Endothelial cell of umbilical vein (primary cell): ENCODE measurements around the gene HSPB2. TPM values are rescaled to one million over a fixed set of nuclear protein-coding genes. Genes with fewer than 3 reads are reported as not detected.

ENCODE experiments used
- BruUV-seq: library from RNA; stranded (reverse); fragments of 400-500 nt; replicated peaks from 2 replicates; lab custom pipeline; 2021; lab: Mats Ljungman, UMichigan
- CTCF ChIA-PET: fragments of 300-600, 350-600 bp; sonication (Branson Sonifier 250); formaldehyde crosslinking; loops from one replicate; lab custom pipeline; 2021; ENCODE audit warnings: antibody characterized with exemption, inconsistent platforms; lab: Charles Lee
- POLR2A ChIA-PET: fragments of 300-600, 350-600 bp; sonication (Branson Sonifier 250); formaldehyde crosslinking; loops from one replicate; lab custom pipeline; 2021; ENCODE audit warnings: antibody characterized with exemption, inconsistent platforms; lab: Charles Lee
- DNase-seq: peaks from one replicate; pipeline ENCODE4 v3.0.0-alpha.2; 2011; ENCODE audit warnings: low read depth, low spot score
- FAIRE-seq: peaks from 2 replicates; lab custom pipeline; 2011; peaks lifted over from hg19 to GRCh38; lab: Jason Lieb, UNC
- H2AFZ ChIP-seq: 2 replicates; pipeline ENCODE4 v1.6.0; 2012; ENCODE audit warnings: low read depth, low read length, control low read depth, inconsistent platforms
- H3K27ac ChIP-seq: 2 replicates; pipeline ENCODE4 v1.5.1; 2011; ENCODE audit warnings: low read depth, mild to moderate bottlenecking, control low read depth, low read length, moderate library complexity; ENCODE audit not compliant: insufficient read depth
- H3K27me3 ChIP-seq, 2 experiments: 2 replicates each; pipeline versions ENCODE4 v1.6.0 to v1.6.1; 2011; ENCODE audit warnings: low read length in 2 of 2, mixed read lengths in 1 of 2; ENCODE audit not compliant: control insufficient read depth in 2 of 2, insufficient read depth in 2 of 2
- H3K36me3 ChIP-seq, 2 experiments: 2 replicates in 1 of 2; 3 replicates in 1 of 2; pipeline ENCODE4 v1.5.1; 2011; ENCODE audit warnings: low read length in 2 of 2, mild to moderate bottlenecking in 1 of 2, moderate library complexity in 1 of 2; ENCODE audit not compliant: control insufficient read depth in 2 of 2, insufficient read depth in 2 of 2; ENCODE audit errors: extremely low read depth in 1 of 2
- H3K4me1 ChIP-seq: 3 replicates; pipeline ENCODE4 v1.5.1; 2011; ENCODE audit warnings: mild to moderate bottlenecking, low read length; ENCODE audit not compliant: control insufficient read depth, insufficient read depth; ENCODE audit errors: extremely low read depth
- H3K4me2 ChIP-seq: 2 replicates; pipeline ENCODE4 v1.6.1; 2011; ENCODE audit warnings: low read length, control low read depth, mixed read lengths; ENCODE audit not compliant: insufficient read depth
- H3K4me3 ChIP-seq, 3 experiments: fragments of 200-600 bp in 1 of 3; sonication (generic), shearing (Covaris generic) in 1 of 3; replicated peaks in 1 of 3; 2 replicates each; pipeline ENCODE4 v1.5.1; 2011 to 2016; ENCODE audit warnings: control low read depth in 3 of 3, low read length in 3 of 3, mild to moderate bottlenecking in 2 of 3, inconsistent platforms in 1 of 3, low read depth in 1 of 3, moderate library complexity in 1 of 3; ENCODE audit not compliant: insufficient read depth in 1 of 3
- H3K79me2 ChIP-seq: 2 replicates; pipeline ENCODE4 v1.6.0; 2012; ENCODE audit warnings: low read length, inconsistent platforms; ENCODE audit not compliant: control insufficient read depth, insufficient read depth
- H3K9ac ChIP-seq: replicated peaks from 2 replicates; pipeline ENCODE3; 2011; ENCODE audit warnings: low read length, control low read depth; ENCODE audit not compliant: insufficient read depth; ENCODE audit errors: extremely low read depth
- H3K9me1 ChIP-seq: replicated peaks from 3 replicates; pipeline ENCODE4 v1.6.0; 2011; ENCODE audit warnings: mild to moderate bottlenecking, low read length; ENCODE audit not compliant: control insufficient read depth, insufficient read depth; ENCODE audit errors: extremely low read depth
- H3K9me3 ChIP-seq: replicated peaks from 2 replicates; pipeline ENCODE4 v1.5.1; 2012; ENCODE audit warnings: low read length, inconsistent platforms; ENCODE audit not compliant: control insufficient read depth, insufficient read depth
- H4K20me1 ChIP-seq: replicated peaks from 2 replicates; pipeline ENCODE3; 2011; ENCODE audit warnings: mild to moderate bottlenecking, low read length; ENCODE audit not compliant: control insufficient read depth, insufficient read depth; ENCODE audit errors: extremely low read depth
- CTCF ChIP-seq, 2 donors: IDR thresholded peaks; 1 replicate in 1 of 2; 2 replicates in 1 of 2; pipeline ENCODE4 v1.5.1; 2011; ENCODE audit warnings: low read length in 2 of 2, mild to moderate bottlenecking in 2 of 2, moderate library complexity in 2 of 2, control low read depth in 1 of 2, inconsistent platforms in 1 of 2, low read depth in 1 of 2; ENCODE audit not compliant: insufficient read depth in 1 of 2; ENCODE audit errors: extremely low read depth in 1 of 2
- EZH2 ChIP-seq: IDR thresholded peaks from 2 replicates; pipeline ENCODE4 v1.6.1; 2012; ENCODE audit warnings: borderline replicate concordance, low read depth, mild to moderate bottlenecking, moderate library complexity, low read length, inconsistent platforms; ENCODE audit not compliant: severe bottlenecking
- FOS ChIP-seq: IDR thresholded peaks from 2 replicates; pipeline ENCODE4 v1.6.1; 2011; ENCODE audit warnings: mild to moderate bottlenecking, low read length, moderate library complexity, borderline replicate concordance; ENCODE audit not compliant: insufficient read depth
- GATA2 ChIP-seq: IDR thresholded peaks from 2 replicates; pipeline ENCODE4 v1.7.0; 2011; ENCODE audit warnings: low read depth, mild to moderate bottlenecking, moderate library complexity, mixed read lengths, low read length; ENCODE audit not compliant: insufficient read length, insufficient read depth
- JUN ChIP-seq: IDR thresholded peaks from 2 replicates; pipeline ENCODE4 v1.6.1; 2011; ENCODE audit warnings: borderline replicate concordance, low read depth; ENCODE audit not compliant: insufficient read length, insufficient read depth
- MAX ChIP-seq: IDR thresholded peaks from 2 replicates; pipeline ENCODE4 v1.6.1; 2011; ENCODE audit not compliant: insufficient read depth, insufficient read length
- MYC ChIP-seq: IDR thresholded peaks from one replicate; pipeline ENCODE4 v1.6.1; 2011; ENCODE audit warnings: mild to moderate bottlenecking, low read depth, low read length
- POLR2A ChIP-seq: IDR thresholded peaks from 2 replicates; pipeline ENCODE4 v1.6.1; 2012; ENCODE audit warnings: low read depth, mild to moderate bottlenecking, control low read depth, low read length
- POLR2AphosphoS5 ChIP-seq: IDR thresholded peaks from 2 replicates; pipeline ENCODE4 v1.6.1; 2012; ENCODE audit warnings: low read depth, mild to moderate bottlenecking, control low read depth, low read length, moderate library complexity; ENCODE audit not compliant: insufficient read depth
- dilution Hi-C: fragments of 300-500 bp; cut with MboI; formaldehyde crosslinking; loops from one replicate; pipeline ENCODE4 v1.15.0; 2019; ENCODE audit warnings: low sequenced_read_pairs; ENCODE audit not compliant: extremely low pct_ligation_motif_present
- intact Hi-C: fragments of 100-400 bp; cut with micrococcal nuclease; formaldehyde crosslinking; loops from one replicate; pipeline ENCODE4 v1.10.0; 2022
- polyA plus RNA-seq, 4 experiments: library from polyadenylated mRNA; depleted of rRNA in 3 of 4; stranded (reverse) in 3 of 4; unstranded in 1 of 4; fragments of >200 nt; gene quantifications; 2 replicates each; pipeline versions ENCODE4 v1.2.1 to v1.2.3, GENCODE V29; 2011 to 2012; ENCODE audit warnings: missing spikeins in 1 of 4
- total RNA-seq: library from RNA; stranded (reverse); gene quantifications from 2 replicates; pipeline ENCODE4 v1.2.3, GENCODE V29; 2021

HSPB2 gene
- total and polyA plus RNA-seq, 2 donors (not counting 3 experiments of a cell fraction or from before 2014, with no cell fraction given), result not detected

GRCh38 chr11:111922803-111923202, 10.3 kb downstream of the HSPB2 start:
- POLR2A ChIA-PET, result no interaction called here
- peaks cover 28% of the 10 kb centered on the region for H3K4me1 ChIP-seq
- CTCF ChIA-PET, result interaction anchor here (0.9 to 1.0 kb wide), 2 partner anchors 9 to 41 kb away, joined by 3 read pairs; no protein-coding TSS in a partner anchor
- TF ChIP-seq MYC (no peak), CTCF (IDR thresholded peaks at IDR 0.05; ENCODE audit: extremely low read depth in 1 of 2, insufficient read depth in 1 of 2, low read depth in 1 of 2, low read length in 2 of 2) (no peak), EZH2 (no peak)
- intact Hi-C loops, result no loop called here
- no TSS peak for BruUV-seq
- no peaks in the 10 kb centered on the region for H3K36me3 ChIP-seq
- peak overlapping the region; percentile 34 for H3K9ac ChIP-seq
- peak overlapping the region; percentile 17 for H3K4me2 ChIP-seq
- FAIRE-seq (no peak), DNase-seq (peak; percentile 44)
- H3K9me3 ChIP-seq, result no peaks in the 10 kb centered on the region
- H2AFZ ChIP-seq, result peak overlapping the region; percentile 89
- H4K20me1 ChIP-seq, result no peaks in the 10 kb centered on the region
- no peaks in the 10 kb centered on the region for H3K9me1 ChIP-seq
- dilution Hi-C loops, result no loop called here
- no peak overlapping the region for H3K4me3 ChIP-seq
- no peaks in the 10 kb centered on the region for H3K27me3 ChIP-seq
- H3K27ac ChIP-seq, result peak overlapping the region; percentile 59
- H3K79me2 ChIP-seq, result no peaks in the 10 kb centered on the region

GRCh38 chr11:111923351-111923788, 10.8 kb downstream of the HSPB2 start:
- Histone ChIP-seq H3K4me3 (no peak overlapping the region), H3K27ac (peak overlapping the region; percentile 59), H3K9me1 (no peaks in the 10 kb centered on the region), H3K36me3 (no peaks in the 10 kb centered on the region), H3K9me3 (no peaks in the 10 kb centered on the region), H3K4me2 (peak overlapping the region; percentile 17), H2AFZ (peak overlapping the region; percentile 89), H3K4me1 (peaks cover 28% of the 10 kb centered on the region), H3K27me3 (no peaks in the 10 kb centered on the region), H4K20me1 (no peaks in the 10 kb centered on the region), H3K79me2 (no peaks in the 10 kb centered on the region), H3K9ac (peak overlapping the region; percentile 34)
- no TSS peak for BruUV-seq
- ChIA-PET POLR2A (no interaction called here), CTCF (interaction anchor here (0.9 to 1.0 kb wide), 2 partner anchors 9 to 42 kb away, joined by 3 read pairs; no protein-coding TSS in a partner anchor)
- dilution Hi-C loops (no loop called here), intact Hi-C loops (no loop called here)
- FAIRE-seq (peak; percentile 18), DNase-seq (peak; percentile 48)
- TF ChIP-seq CTCF (IDR thresholded peaks at IDR 0.05; ENCODE audit: extremely low read depth in 1 of 2, insufficient read depth in 1 of 2, low read depth in 1 of 2, low read length in 2 of 2), result no peak
- no peak for TF ChIP-seq POLR2A
- no peak for TF ChIP-seq EZH2
- TF ChIP-seq FOS, result no peak
- no peak for TF ChIP-seq GATA2
- no peak for TF ChIP-seq MYC
- no peak for TF ChIP-seq MAX
- TF ChIP-seq POLR2AphosphoS5, result no peak
- TF ChIP-seq JUN, result no peak
